Measurements from ENCODE around the gene NDUFB11.

- no peak for TF ChIP-seq POLR2AphosphoS5 (IDR thresholded peaks at IDR 0.05; ENCODE audit: low read depth, low read length)
- no peak for TF ChIP-seq CTCF (IDR thresholded peaks at IDR 0.05 in 2 of 3, conservative IDR thresholded peaks at IDR 0.05 in 1 of 3; ENCODE audit: borderline replicate concordance in 1 of 3, insufficient read depth in 1 of 3, low read depth in 2 of 3, low read length in 2 of 3)
- TF ChIP-seq EZH2phosphoT487 (IDR thresholded peaks at IDR 0.05; ENCODE audit: borderline replicate concordance), result no peak
- no peak for TF ChIP-seq EZH2 (IDR thresholded peaks at IDR 0.05)
- no peak for TF ChIP-seq POLR2A (IDR thresholded peaks at IDR 0.05; ENCODE audit: borderline replicate concordance, extremely low read depth, insufficient read depth, insufficient read length)
- no peak for TF ChIP-seq FOSL1 (IDR thresholded peaks at IDR 0.05; ENCODE audit: low read depth)
- TF ChIP-seq YY1 (IDR thresholded peaks at IDR 0.05; ENCODE audit: extremely low read depth, insufficient replicate concordance, low read depth, low read length), result no peak
- TF ChIP-seq ZBTB33 (IDR thresholded peaks at IDR 0.05; ENCODE audit: extremely low read depth, insufficient replicate concordance, low read length), result no peak
- TF ChIP-seq RAD21 (IDR thresholded peaks at IDR 0.05; ENCODE audit: low read depth), result no peak
- no peak for TF ChIP-seq CEBPB (IDR thresholded peaks at IDR 0.05; ENCODE audit: low read depth)
Observed at GRCh38 chrX:47181301-47181700, 36.8 kb upstream of the NDUFB11 start.
